Activated naive CD4-positive, alpha-beta T cell treated with Interleukin-2 at 50 U/mL for 16 hours (primary cell): ENCODE data around the gene NT5C3B.
"Not testable (repeated sequence)": the region's sequence is repeated elsewhere in the genome, so short reads cannot be mapped to it uniquely, and the experiment has no call there.

Experiments used
- DNase-seq: peaks from one replicate; pipeline ENCODE4 v3.0.0-alpha.2; 2020

Gene NT5C3B

GRCh38 chr17:41835800-41836549, at the start of gene NT5C3B:
TSS of gene NT5C3B (minus strand) at chr17:41836232. CDS start at chr17:41836193, 39 bp downstream.
- DNase-seq = peak; percentile 41

GRCh38 chr17:41885733-41886132, 49.7 kb upstream of the NT5C3B start:
- DNase-seq = no peak

- DNase-seq = no peak
Observed at GRCh38 chr17:41882756-41883155, 46.7 kb upstream of the NT5C3B start.

- DNase-seq = no peak
Observed at GRCh38 chr17:41880130-41880529, 44.1 kb upstream of the NT5C3B start.

- not testable (repeated sequence) for DNase-seq
Observed at GRCh38 chr17:41874293-41874670, 38.2 kb upstream of the NT5C3B start.

GRCh38 chr17:41873559-41874292, 37.7 kb upstream of the NT5C3B start:
- DNase-seq = no peak

GRCh38 chr17:41871789-41872188, 35.8 kb upstream of the NT5C3B start:
- DNase-seq = no peak

GRCh38 chr17:41870627-41871026, 34.6 kb upstream of the NT5C3B start:
- no peak for DNase-seq

GRCh38 chr17:41870097-41870496, 34.1 kb upstream of the NT5C3B start:
- DNase-seq = no peak

GRCh38 chr17:41869426-41869825, 33.4 kb upstream of the NT5C3B start:
- no peak for DNase-seq

GRCh38 chr17:41868568-41868967, 32.5 kb upstream of the NT5C3B start:
- DNase-seq = no peak

GRCh38 chr17:41865596-41865893, 29.5 kb upstream of the NT5C3B start:
- DNase-seq = no peak

- peak; percentile 90 for DNase-seq
Observed at GRCh38 chr17:41864836-41865595, 29.0 kb upstream of the NT5C3B start, which contains the start of gene KLHL11. TSS of gene KLHL11 (minus strand) at chr17:41865423. CDS start at chr17:41865370, 53 bp downstream.

- no peak for DNase-seq
Observed at GRCh38 chr17:41864498-41864835, 28.4 kb upstream of the NT5C3B start.

GRCh38 chr17:41863074-41863848, 27.2 kb upstream of the NT5C3B start:
- peak; percentile 40 for DNase-seq

GRCh38 chr17:41860254-41860931, 24.4 kb upstream of the NT5C3B start:
- DNase-seq = no peak

- DNase-seq = not testable (repeated sequence)
Observed at GRCh38 chr17:41851382-41851781, 15.3 kb upstream of the NT5C3B start.

GRCh38 chr17:41849251-41849990, 13.4 kb upstream of the NT5C3B start:
- no peak for DNase-seq

- no peak for DNase-seq
Observed at GRCh38 chr17:41848788-41849187, 12.8 kb upstream of the NT5C3B start.

- no peak for DNase-seq
Observed at GRCh38 chr17:41844971-41845370, 8.9 kb upstream of the NT5C3B start.

GRCh38 chr17:41840781-41841180, 4.7 kb upstream of the NT5C3B start:
- not testable (repeated sequence) for DNase-seq

GRCh38 chr17:41839448-41839847, 3.4 kb upstream of the NT5C3B start:
- DNase-seq = not testable (repeated sequence)
